ENCODE results near the gene AFAP1L1. TPM values are rescaled to one million over a fixed set of nuclear protein-coding genes. Genes with fewer than 3 reads are reported as not detected.

AFAP1L1 gene
- total RNA-seq, 2 experiments from 2014 or later = not detected

DNA sequence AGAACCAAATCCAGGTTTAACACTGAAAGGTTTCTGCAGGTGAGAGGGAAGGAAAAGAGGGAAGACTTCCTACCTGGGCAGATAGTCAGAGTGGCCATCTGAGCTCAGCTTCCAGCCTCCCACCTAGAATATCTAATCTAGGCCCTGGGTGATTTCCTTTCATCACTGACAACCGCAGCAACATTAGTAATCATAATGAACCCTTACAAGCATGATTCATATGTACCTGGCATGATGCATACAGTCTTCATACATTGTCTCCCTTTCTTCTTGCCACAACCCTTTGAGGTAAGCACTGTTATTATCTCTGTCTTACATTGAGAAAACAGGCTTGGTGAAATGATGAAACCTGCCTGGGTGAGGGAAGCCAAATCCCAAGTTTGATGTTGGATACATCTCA is 13.5 kb downstream of the AFAP1L1 start:
- POLR2A ChIA-PET = interaction anchor here (0.9 kb wide), 1 partner anchor 708 kb away, joined by 3 read pairs; no protein-coding TSS in a partner anchor
- no peaks in the 10 kb centered on the region for H3K4me1 ChIP-seq (ENCODE audit: insufficient read depth, low read length, poor library complexity, severe bottlenecking)
- H3K36me3 ChIP-seq (ENCODE audit: insufficient read depth, low read length) = no peaks in the 10 kb centered on the region
- H3K4me3 ChIP-seq (ENCODE audit: low read depth, low read length, poor library complexity, severe bottlenecking) = no peak overlapping the region
- CTCF ChIA-PET (ENCODE audit: unreplicated experiment) = no interaction called here
- TF ChIP-seq EZH2phosphoT487 (IDR thresholded peaks at IDR 0.05; ENCODE audit: borderline replicate concordance, low read depth, low read length) = no peak
- TF ChIP-seq, protein P1, sequence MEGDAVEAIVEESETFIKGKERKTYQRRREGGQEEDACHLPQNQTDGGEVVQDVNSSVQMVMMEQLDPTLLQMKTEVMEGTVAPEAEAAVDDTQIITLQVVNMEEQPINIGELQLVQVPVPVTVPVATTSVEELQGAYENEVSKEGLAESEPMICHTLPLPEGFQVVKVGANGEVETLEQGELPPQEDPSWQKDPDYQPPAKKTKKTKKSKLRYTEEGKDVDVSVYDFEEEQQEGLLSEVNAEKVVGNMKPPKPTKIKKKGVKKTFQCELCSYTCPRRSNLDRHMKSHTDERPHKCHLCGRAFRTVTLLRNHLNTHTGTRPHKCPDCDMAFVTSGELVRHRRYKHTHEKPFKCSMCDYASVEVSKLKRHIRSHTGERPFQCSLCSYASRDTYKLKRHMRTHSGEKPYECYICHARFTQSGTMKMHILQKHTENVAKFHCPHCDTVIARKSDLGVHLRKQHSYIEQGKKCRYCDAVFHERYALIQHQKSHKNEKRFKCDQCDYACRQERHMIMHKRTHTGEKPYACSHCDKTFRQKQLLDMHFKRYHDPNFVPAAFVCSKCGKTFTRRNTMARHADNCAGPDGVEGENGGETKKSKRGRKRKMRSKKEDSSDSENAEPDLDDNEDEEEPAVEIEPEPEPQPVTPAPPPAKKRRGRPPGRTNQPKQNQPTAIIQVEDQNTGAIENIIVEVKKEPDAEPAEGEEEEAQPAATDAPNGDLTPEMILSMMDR (conservative IDR thresholded peaks at IDR 0.05; ENCODE audit: low read length) = no peak
- H3K4me2 ChIP-seq (ENCODE audit: low read length) = no peak overlapping the region
- no peak overlapping the region for H2AFZ ChIP-seq (ENCODE audit: low read length)
- intact Hi-C loops (cut with micrococcal nuclease; ENCODE audit: unreplicated experiment) = no loop called here
- H3K79me2 ChIP-seq (ENCODE audit: insufficient read depth, low read depth, low read length) = no peaks in the 10 kb centered on the region
- BruUV-seq (replicated peaks) = no TSS peak
- H4K20me1 ChIP-seq (ENCODE audit: insufficient read depth, low read length) = no peaks in the 10 kb centered on the region
- DNase-seq (ENCODE audit: low spot score) = no peak
- no peak overlapping the region for H3K27ac ChIP-seq (ENCODE audit: low read depth, low read length, poor library complexity, severe bottlenecking)
- H3K9me2 ChIP-seq (ENCODE audit: insufficient read depth, low read length) = no peaks in the 10 kb centered on the region
- no peaks in the 10 kb centered on the region for H3K9me3 ChIP-seq (ENCODE audit: low read length)

GRCh38 chr5:149288436-149288835 is 16.8 kb downstream of the AFAP1L1 start:
- CTCF ChIA-PET (ENCODE audit: unreplicated experiment) = no interaction called here
- no peak overlapping the region for H2AFZ ChIP-seq (ENCODE audit: low read length)

DNA sequence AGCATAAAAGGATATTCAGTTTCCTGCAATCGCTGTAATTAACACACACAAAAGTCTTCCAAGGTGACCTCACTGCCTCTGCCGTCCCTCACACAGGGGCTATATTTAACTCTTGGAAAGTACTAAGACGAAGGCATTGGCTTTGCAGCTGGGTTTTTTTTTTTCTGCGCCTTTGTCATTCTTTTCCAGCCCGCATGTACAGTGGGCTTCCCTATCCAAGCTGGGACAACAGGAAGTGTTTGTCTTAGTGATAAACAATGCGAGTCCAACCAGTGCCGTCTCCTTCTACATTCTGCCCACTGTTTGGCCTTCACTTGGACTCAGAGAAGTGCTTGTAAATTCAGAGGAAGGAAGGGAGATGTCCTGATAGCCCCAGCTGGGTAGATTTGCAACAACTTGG is 17.6 kb downstream of the AFAP1L1 start:
- no peaks in the 10 kb centered on the region for H4K20me1 ChIP-seq (ENCODE audit: insufficient read depth, low read length)
- no peaks in the 10 kb centered on the region for H3K4me1 ChIP-seq (ENCODE audit: insufficient read depth, low read length, poor library complexity, severe bottlenecking)
- no peak overlapping the region for H3K4me3 ChIP-seq (ENCODE audit: low read depth, low read length, poor library complexity, severe bottlenecking)
- ChIA-PET CTCF (ENCODE audit: unreplicated experiment) (no interaction called here), POLR2A (no interaction called here)
- no peak overlapping the region for H3K4me2 ChIP-seq (ENCODE audit: low read length)
- no peak overlapping the region for H3K27ac ChIP-seq (ENCODE audit: low read depth, low read length, poor library complexity, severe bottlenecking)
- no peak overlapping the region for H2AFZ ChIP-seq (ENCODE audit: low read length)
- no peaks in the 10 kb centered on the region for H3K9me3 ChIP-seq (ENCODE audit: low read length)
- no peaks in the 10 kb centered on the region for H3K79me2 ChIP-seq (ENCODE audit: insufficient read depth, low read depth, low read length)
- no TSS peak for BruUV-seq (replicated peaks)
- no peak for TF ChIP-seq EZH2phosphoT487 (IDR thresholded peaks at IDR 0.05; ENCODE audit: borderline replicate concordance, low read depth, low read length)
- TF ChIP-seq, protein P1 (conservative IDR thresholded peaks at IDR 0.05; ENCODE audit: low read length) = no peak
- H3K36me3 ChIP-seq (ENCODE audit: insufficient read depth, low read length) = no peaks in the 10 kb centered on the region
- H3K9me2 ChIP-seq (ENCODE audit: insufficient read depth, low read length) = no peaks in the 10 kb centered on the region
- no peak for DNase-seq (ENCODE audit: low spot score)
- intact Hi-C loops (cut with micrococcal nuclease; ENCODE audit: unreplicated experiment) = no loop called here

More at GRCh38 chr5:149288436-149288835, 16.8 kb downstream of the AFAP1L1 start:
- Histone ChIP-seq H3K27ac (ENCODE audit: low read depth, low read length, poor library complexity, severe bottlenecking) (no peak overlapping the region), H3K4me1 (ENCODE audit: insufficient read depth, low read length, poor library complexity, severe bottlenecking) (no peaks in the 10 kb centered on the region), H3K36me3 (ENCODE audit: insufficient read depth, low read length) (no peaks in the 10 kb centered on the region), H3K4me2 (ENCODE audit: low read length) (no peak overlapping the region), H3K4me3 (ENCODE audit: low read depth, low read length, poor library complexity, severe bottlenecking) (no peak overlapping the region), H3K79me2 (ENCODE audit: insufficient read depth, low read depth, low read length) (no peaks in the 10 kb centered on the region), H3K9me3 (ENCODE audit: low read length) (no peaks in the 10 kb centered on the region), H4K20me1 (ENCODE audit: insufficient read depth, low read length) (no peaks in the 10 kb centered on the region), H3K9me2 (ENCODE audit: insufficient read depth, low read length) (no peaks in the 10 kb centered on the region)
- TF ChIP-seq, protein P1 (conservative IDR thresholded peaks at IDR 0.05; ENCODE audit: low read length) = no peak
- no peak for TF ChIP-seq EZH2phosphoT487 (IDR thresholded peaks at IDR 0.05; ENCODE audit: borderline replicate concordance, low read depth, low read length)
- POLR2A ChIA-PET = no interaction called here
- DNase-seq (ENCODE audit: low spot score) = no peak
- intact Hi-C loops (cut with micrococcal nuclease; ENCODE audit: unreplicated experiment) = no loop called here
- BruUV-seq (replicated peaks) = no TSS peak

All from OCI-LY7 (cell line).